DOHH2 (cell line): ENCODE results near the gene FHL3.
"Not testable (repeated sequence)": the region's sequence is repeated elsewhere in the genome, so short reads cannot be mapped to it uniquely, and the experiment has no call there.

ENCODE experiments used
- H3F3A ChIP-seq: fragments of 200-600 bp; sonication (generic), shearing (Covaris generic); 2 replicates; pipeline ENCODE4 v1.6.0; 2016; ENCODE audit warnings: antibody characterized with exemption, mild to moderate bottlenecking; ENCODE audit not compliant: control insufficient read depth, insufficient read depth
- H3K27ac ChIP-seq: fragments of 200-600 bp; sonication (generic); 2 replicates; pipeline ENCODE4 v1.5.1; 2014; ENCODE audit warnings: low read depth, mild to moderate bottlenecking, low read length, moderate library complexity
- H3K27me3 ChIP-seq: fragments of 200-600 bp; sonication (generic); 2 replicates; pipeline ENCODE4 v1.6.1; 2014; ENCODE audit warnings: mild to moderate bottlenecking, low read length, mixed read lengths; ENCODE audit not compliant: control insufficient read depth
- H3K36me3 ChIP-seq: fragments of 200-600 bp; sonication (generic); 2 replicates; pipeline ENCODE4 v1.6.1; 2014; ENCODE audit warnings: mild to moderate bottlenecking, low read length, moderate library complexity, mixed read lengths; ENCODE audit not compliant: control insufficient read depth
- H3K4me1 ChIP-seq: fragments of 200-600 bp; sonication (generic); 2 replicates; pipeline ENCODE4 v1.6.1; 2014; ENCODE audit warnings: mild to moderate bottlenecking, low read length, mixed read lengths; ENCODE audit not compliant: control insufficient read depth
- H3K4me2 ChIP-seq: fragments of 200-600 bp; sonication (generic); 2 replicates; pipeline ENCODE4 v1.6.0; 2014; ENCODE audit warnings: mild to moderate bottlenecking, low read length, moderate library complexity
- H3K4me3 ChIP-seq: fragments of 200-600 bp; sonication (generic); 2 replicates; pipeline ENCODE4 v1.5.1; 2014; ENCODE audit warnings: mild to moderate bottlenecking, low read length, mixed read lengths
- H3K79me2 ChIP-seq: fragments of 200-600 bp; sonication (generic); 2 replicates; pipeline ENCODE4 v1.6.1; 2014; ENCODE audit warnings: mild to moderate bottlenecking, low read length, mixed read lengths; ENCODE audit not compliant: control insufficient read depth
- H3K9me2 ChIP-seq: fragments of 200-600 bp; sonication (generic); replicated peaks from 2 replicates; pipeline ENCODE4 v1.6.1; 2014; ENCODE audit warnings: mild to moderate bottlenecking, low read length, mixed read lengths; ENCODE audit not compliant: control insufficient read depth
- H3K9me3 ChIP-seq: fragments of 200-600 bp; sonication (generic); 2 replicates; pipeline ENCODE4 v1.6.1; 2014; ENCODE audit warnings: antibody characterized with exemption, low read length, mixed read lengths; ENCODE audit not compliant: control insufficient read depth, insufficient read depth
- H4K20me1 ChIP-seq: fragments of 200-600 bp; sonication (generic); 2 replicates; pipeline ENCODE4 v1.6.0; 2014; ENCODE audit warnings: low read depth, mild to moderate bottlenecking, antibody characterized with exemption, low read length, moderate library complexity; ENCODE audit not compliant: control insufficient read depth, insufficient read depth
- EZH2phosphoT487 ChIP-seq: fragments of 200-600 bp; sonication (generic); IDR thresholded peaks from 2 replicates; pipeline ENCODE4 v1.6.1; 2017; ENCODE audit warnings: borderline replicate concordance, mild to moderate bottlenecking, antibody characterized with exemption, low read length, moderate library complexity, mixed read lengths
- TF ChIP-seq, protein P1 (sequence below): fragments of 200-600 bp; sonication (generic); IDR thresholded peaks from one replicate; pipeline ENCODE4 v1.5.1; 2014; ENCODE audit warnings: antibody characterized with exemption, mild to moderate bottlenecking, low read depth, low read length; ENCODE audit not compliant: poor library complexity, severe bottlenecking

The FHL3 gene

DNA sequence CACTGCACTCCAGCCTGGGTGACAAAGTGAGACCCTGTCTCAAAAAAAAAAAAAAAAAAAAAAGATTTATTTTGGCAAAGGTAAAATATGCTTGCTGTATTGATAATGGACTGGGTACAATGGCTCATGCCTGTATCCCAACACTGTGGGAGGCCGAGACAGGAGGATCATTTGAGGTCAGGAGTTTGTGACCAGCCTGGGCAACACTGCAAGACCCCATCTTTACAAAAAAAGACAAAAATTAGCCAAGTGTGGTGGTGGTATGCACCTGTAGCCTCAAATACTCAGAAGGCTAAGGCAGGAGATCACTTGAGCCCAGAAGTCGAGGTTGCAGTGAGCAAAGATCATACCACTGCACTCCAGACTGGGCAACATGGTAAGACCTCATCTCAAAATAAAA lies 21.8 kb downstream of the FHL3 start:
- Histone ChIP-seq H3K4me1 (peaks cover 7% of the 10 kb centered on the region), H3K9me2 (no peaks in the 10 kb centered on the region), H3K27ac (no peak overlapping the region), H3K4me3 (no peak overlapping the region), H3K4me2 (no peak overlapping the region), H3K79me2 (peaks cover 18% of the 10 kb centered on the region), H3K9me3 (no peaks in the 10 kb centered on the region), H3K36me3 (peaks cover 93% of the 10 kb centered on the region), H4K20me1 (no peaks in the 10 kb centered on the region), H3K27me3 (no peaks in the 10 kb centered on the region), H3F3A (no peaks in the 10 kb centered on the region; the same call in 1 of the 2 replicates)
- TF ChIP-seq EZH2phosphoT487: no peak
- TF ChIP-seq, protein P1, sequence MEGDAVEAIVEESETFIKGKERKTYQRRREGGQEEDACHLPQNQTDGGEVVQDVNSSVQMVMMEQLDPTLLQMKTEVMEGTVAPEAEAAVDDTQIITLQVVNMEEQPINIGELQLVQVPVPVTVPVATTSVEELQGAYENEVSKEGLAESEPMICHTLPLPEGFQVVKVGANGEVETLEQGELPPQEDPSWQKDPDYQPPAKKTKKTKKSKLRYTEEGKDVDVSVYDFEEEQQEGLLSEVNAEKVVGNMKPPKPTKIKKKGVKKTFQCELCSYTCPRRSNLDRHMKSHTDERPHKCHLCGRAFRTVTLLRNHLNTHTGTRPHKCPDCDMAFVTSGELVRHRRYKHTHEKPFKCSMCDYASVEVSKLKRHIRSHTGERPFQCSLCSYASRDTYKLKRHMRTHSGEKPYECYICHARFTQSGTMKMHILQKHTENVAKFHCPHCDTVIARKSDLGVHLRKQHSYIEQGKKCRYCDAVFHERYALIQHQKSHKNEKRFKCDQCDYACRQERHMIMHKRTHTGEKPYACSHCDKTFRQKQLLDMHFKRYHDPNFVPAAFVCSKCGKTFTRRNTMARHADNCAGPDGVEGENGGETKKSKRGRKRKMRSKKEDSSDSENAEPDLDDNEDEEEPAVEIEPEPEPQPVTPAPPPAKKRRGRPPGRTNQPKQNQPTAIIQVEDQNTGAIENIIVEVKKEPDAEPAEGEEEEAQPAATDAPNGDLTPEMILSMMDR: no peak

- no peak for TF ChIP-seq EZH2phosphoT487
- TF ChIP-seq, protein P1: no peak
- no peaks in the 10 kb centered on the region for H3K9me2 ChIP-seq
Measured at GRCh38 chr1:37978541-37978940, 26.8 kb downstream of the FHL3 start.

DNA sequence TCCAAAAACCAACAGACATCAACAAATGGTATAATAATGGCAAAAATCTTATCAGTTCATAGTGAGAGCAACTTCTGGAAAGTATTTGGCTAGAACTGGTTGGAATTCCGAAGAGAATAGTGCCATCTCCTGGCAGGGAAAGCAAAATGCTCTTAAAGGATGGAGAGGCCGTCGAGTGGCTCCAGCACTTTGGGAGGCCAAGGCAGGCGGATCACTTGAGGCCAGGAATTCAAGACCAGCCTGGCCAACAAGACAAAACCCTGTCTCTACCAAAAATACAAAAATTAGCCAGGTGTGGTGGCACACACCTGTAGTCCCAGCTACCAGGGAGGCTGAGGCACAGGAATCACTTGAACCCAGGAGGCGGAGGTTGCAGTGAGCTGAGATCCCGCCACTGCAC lies 30.2 kb downstream of the FHL3 start:
- H3F3A ChIP-seq, H3K27me3 ChIP-seq, H3K27ac ChIP-seq, H4K20me1 ChIP-seq, H3K4me3 ChIP-seq, H3K9me2 ChIP-seq, H3K4me2 ChIP-seq, H3K4me1 ChIP-seq, H3K9me3 ChIP-seq: not testable (repeated sequence)
- peaks cover 15% of the 10 kb centered on the region for H3K79me2 ChIP-seq
- TF ChIP-seq, protein P1: peak; percentile 49
- peaks cover 71% of the 10 kb centered on the region for H3K36me3 ChIP-seq

More at GRCh38 chr1:37978541-37978940, 26.8 kb downstream of the FHL3 start:
- H3K27ac ChIP-seq: no peak overlapping the region
- H3F3A ChIP-seq: no peaks in the 10 kb centered on the region
- H3K27me3 ChIP-seq: no peaks in the 10 kb centered on the region
- H3K4me2 ChIP-seq: no peak overlapping the region
- H3K36me3 ChIP-seq: peaks cover 91% of the 10 kb centered on the region
- H3K4me3 ChIP-seq: no peak overlapping the region
- H3K9me3 ChIP-seq: no peaks in the 10 kb centered on the region
- peaks cover 9% of the 10 kb centered on the region for H3K79me2 ChIP-seq
- no peaks in the 10 kb centered on the region for H4K20me1 ChIP-seq
- H3K4me1 ChIP-seq: no peaks in the 10 kb centered on the region

DNA sequence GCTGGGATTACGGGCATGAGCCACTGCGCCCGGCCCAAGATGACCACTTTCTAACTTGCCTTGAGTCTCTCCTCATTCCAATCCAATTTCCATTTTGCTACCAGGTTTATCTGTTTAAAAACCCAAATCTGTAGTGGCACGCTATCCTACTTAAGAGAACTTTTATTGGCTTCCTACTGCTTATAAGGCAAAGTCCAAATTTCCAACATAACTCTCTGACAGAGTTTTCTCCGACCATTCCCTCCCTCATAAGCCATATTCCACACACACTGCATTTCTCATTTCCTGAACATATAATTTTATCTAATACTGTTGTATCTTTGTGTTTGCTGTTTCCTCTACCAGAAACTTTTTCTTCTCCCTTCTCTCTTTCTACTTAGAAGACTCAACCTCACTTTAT lies 30.7 kb downstream of the FHL3 start:
- Histone ChIP-seq H3K9me3 (no peaks in the 10 kb centered on the region), H3K4me3 (no peak overlapping the region), H3K27me3 (no peaks in the 10 kb centered on the region), H3F3A (no peaks in the 10 kb centered on the region), H3K9me2 (no peaks in the 10 kb centered on the region), H3K4me2 (no peak overlapping the region), H3K36me3 (peaks cover 71% of the 10 kb centered on the region), H4K20me1 (no peaks in the 10 kb centered on the region), H3K27ac (no peak overlapping the region), H3K4me1 (no peaks in the 10 kb centered on the region), H3K79me2 (peaks cover 15% of the 10 kb centered on the region)
- TF ChIP-seq, protein P1: no peak
- TF ChIP-seq EZH2phosphoT487: no peak

- not testable (repeated sequence) for H4K20me1 ChIP-seq, H3F3A ChIP-seq, H3K9me2 ChIP-seq, H3K4me2 ChIP-seq, H3K9me3 ChIP-seq, H3K4me3 ChIP-seq, H3K27me3 ChIP-seq, H3K27ac ChIP-seq, H3K4me1 ChIP-seq
- H3K79me2 ChIP-seq: peaks cover 15% of the 10 kb centered on the region
- peaks cover 71% of the 10 kb centered on the region for H3K36me3 ChIP-seq
Measured at GRCh38 chr1:37973684-37974083, 31.6 kb downstream of the FHL3 start.
